ENCODE measurements around the gene ALPK3. TPM values are rescaled to one million over a fixed set of nuclear protein-coding genes. Genes with fewer than 3 reads are reported as not detected.

Gene ALPK3
- polyA plus RNA-seq, 2 donors, result 1.8 to 10.5 TPM

DNA sequence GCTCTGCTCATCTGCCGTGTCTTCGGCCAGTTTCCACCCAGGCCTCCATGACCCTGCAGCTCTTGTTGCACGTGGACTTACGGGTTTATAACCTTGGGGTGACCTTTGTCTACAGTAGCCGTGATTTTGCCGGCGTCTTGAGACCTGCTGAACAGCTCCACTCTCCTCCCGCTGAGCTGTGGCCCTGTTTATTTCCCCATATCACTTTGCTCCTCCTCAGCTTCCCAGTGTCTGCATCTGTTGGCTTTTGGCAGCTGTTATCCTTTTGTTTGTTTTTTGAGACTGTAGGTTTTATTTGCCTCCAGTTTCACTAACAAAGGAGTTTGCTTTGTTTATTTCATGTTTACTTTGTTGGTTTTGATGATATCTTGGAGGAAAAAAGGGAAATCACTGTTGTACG, 38.0 kb downstream of the ALPK3 start:
- peaks cover 0 to 3% of the 10 kb centered on the region in 2 donors for H3K9me3 ChIP-seq (ENCODE audit: control insufficient read depth in 2 of 2, insufficient read depth in 1 of 2, low read depth in 1 of 2, low read length in 1 of 2)
- no peak overlapping the region for H3K4me3 ChIP-seq (ENCODE audit: low read depth in 1 of 2, low read length in 2 of 2)
- WGBS, 2 donors, result 79 to 80% methylated on average over 9 of the region's 9 CpGs
- H3K27me3 ChIP-seq (ENCODE audit: control insufficient read depth in 1 of 2, insufficient read depth in 2 of 2, low read length in 2 of 2), result no peaks in the 10 kb centered on the region
- peaks cover 14 to 25% of the 10 kb centered on the region in 2 donors for H3K4me1 ChIP-seq (ENCODE audit: control insufficient read depth in 2 of 2, insufficient read depth in 2 of 2, low read length in 1 of 2)
- H3K27ac ChIP-seq (ENCODE audit: low read depth in 2 of 2, low read length in 1 of 2), result no peak overlapping the region
- H3K36me3 ChIP-seq (ENCODE audit: control insufficient read depth in 2 of 2, insufficient read depth in 2 of 2, low read length in 1 of 2), result peaks cover 0 to 2% of the 10 kb centered on the region in 2 donors

DNA sequence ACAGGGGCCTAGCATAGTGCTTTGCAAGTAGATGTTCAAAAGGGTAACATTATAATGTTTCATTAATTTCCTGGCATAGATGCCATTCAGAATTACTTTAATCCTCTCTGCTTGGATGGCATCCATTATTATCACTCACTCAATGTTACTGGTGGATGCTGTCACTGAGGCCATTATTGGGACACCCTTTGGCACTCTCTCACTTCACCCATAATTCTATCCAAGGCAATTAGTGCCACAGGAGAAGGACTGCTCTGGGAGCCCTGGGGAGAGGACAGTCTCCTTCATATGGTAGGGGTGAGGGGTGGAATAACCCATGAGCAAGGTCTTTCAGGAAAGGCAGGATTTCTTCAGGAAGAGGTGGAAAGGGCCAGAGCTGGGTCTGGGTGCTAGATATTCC, 38.6 kb downstream of the ALPK3 start:
- Histone ChIP-seq H3K27me3 (ENCODE audit: control insufficient read depth in 1 of 2, insufficient read depth in 2 of 2, low read length in 2 of 2) (no peaks in the 10 kb centered on the region), H3K36me3 (ENCODE audit: control insufficient read depth in 2 of 2, insufficient read depth in 2 of 2, low read length in 1 of 2) (peaks cover 0 to 2% of the 10 kb centered on the region in 2 donors), H3K27ac (ENCODE audit: low read depth in 2 of 2, low read length in 1 of 2) (no peak overlapping the region), H3K4me3 (ENCODE audit: low read depth in 1 of 2, low read length in 2 of 2) (no peak overlapping the region), H3K9me3 (ENCODE audit: control insufficient read depth in 2 of 2, insufficient read depth in 1 of 2, low read depth in 1 of 2, low read length in 1 of 2) (peaks cover 0 to 3% of the 10 kb centered on the region in 2 donors), H3K4me1 (ENCODE audit: control insufficient read depth in 2 of 2, insufficient read depth in 2 of 2, low read length in 1 of 2) (peaks cover 14 to 25% of the 10 kb centered on the region in 2 donors)

DNA sequence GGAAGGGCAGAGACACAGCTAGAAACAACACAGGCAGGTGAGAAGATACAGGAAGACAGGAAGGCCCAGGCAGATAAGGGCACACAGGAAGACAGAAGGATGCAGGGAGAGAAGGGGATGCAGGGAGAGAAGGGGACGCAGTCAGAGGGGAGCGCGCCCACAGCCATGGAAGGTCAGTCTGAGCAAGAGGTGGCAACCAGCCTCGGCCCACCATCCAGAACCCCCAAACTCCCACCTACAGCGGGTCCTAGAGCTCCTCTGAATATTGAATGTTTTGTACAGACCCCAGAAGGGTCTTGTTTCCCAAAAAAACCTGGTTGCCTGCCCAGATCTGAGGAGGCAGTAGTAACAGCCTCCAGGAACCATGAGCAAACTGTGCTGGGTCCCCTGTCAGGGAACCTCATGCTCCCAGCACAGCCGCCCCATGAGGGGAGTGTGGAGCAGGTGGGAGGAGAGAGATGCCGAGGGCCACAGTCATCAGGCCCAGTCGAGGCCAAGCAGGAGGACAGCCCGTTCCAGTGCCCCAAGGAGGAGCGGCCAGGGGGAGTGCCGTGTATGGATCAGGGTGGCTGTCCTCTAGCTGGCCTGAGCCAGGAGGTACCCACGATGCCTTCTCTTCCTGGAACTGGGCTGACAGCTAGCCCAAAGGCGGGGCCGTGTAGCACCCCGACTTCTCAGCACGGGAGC, 39.7 kb downstream of the ALPK3 start:
- Histone ChIP-seq H3K27ac (ENCODE audit: low read depth in 2 of 2, low read length in 1 of 2) (peak overlapping the region in 1 of 2 donors; percentile 2), H3K4me3 (ENCODE audit: low read depth in 1 of 2, low read length in 2 of 2) (no peak overlapping the region), H3K4me1 (ENCODE audit: control insufficient read depth in 2 of 2, insufficient read depth in 2 of 2, low read length in 1 of 2) (peaks cover 14 to 25% of the 10 kb centered on the region in 2 donors), H3K36me3 (ENCODE audit: control insufficient read depth in 2 of 2, insufficient read depth in 2 of 2, low read length in 1 of 2) (peaks cover 0 to 2% of the 10 kb centered on the region in 2 donors), H3K9me3 (ENCODE audit: control insufficient read depth in 2 of 2, insufficient read depth in 1 of 2, low read depth in 1 of 2, low read length in 1 of 2) (peaks cover 0 to 3% of the 10 kb centered on the region in 2 donors), H3K27me3 (ENCODE audit: control insufficient read depth in 1 of 2, insufficient read depth in 2 of 2, low read length in 2 of 2) (no peaks in the 10 kb centered on the region)
- WGBS, 2 donors, result 89 to 90% methylated on average over 16 of the region's 16 CpGs

DNA sequence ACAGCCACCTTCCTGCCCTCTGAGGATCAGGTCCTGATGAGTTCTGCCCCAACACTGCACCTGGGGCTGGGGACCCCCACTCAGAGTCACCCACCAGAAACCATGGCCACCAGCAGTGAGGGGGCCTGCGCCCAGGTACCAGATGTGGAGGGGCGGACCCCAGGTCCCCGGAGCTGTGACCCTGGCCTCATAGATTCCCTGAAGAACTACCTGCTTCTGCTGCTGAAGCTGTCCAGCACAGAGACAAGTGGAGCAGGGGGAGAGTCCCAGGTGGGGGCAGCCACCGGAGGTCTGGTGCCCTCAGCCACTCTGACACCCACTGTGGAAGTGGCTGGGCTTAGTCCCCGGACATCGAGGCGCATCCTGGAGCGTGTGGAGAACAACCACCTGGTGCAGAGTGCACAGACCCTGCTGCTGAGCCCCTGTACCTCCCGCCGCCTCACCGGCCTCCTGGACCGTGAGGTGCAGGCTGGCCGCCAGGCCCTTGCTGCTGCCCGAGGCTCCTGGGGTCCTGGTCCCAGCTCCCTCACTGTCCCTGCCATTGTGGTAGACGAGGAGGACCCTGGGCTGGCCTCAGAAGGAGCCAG, 40.4 kb downstream of the ALPK3 start:
- H3K27ac ChIP-seq (ENCODE audit: low read depth in 2 of 2, low read length in 1 of 2), result peak overlapping the region in 1 of 2 donors; percentile 14
- H3K4me1 ChIP-seq (ENCODE audit: control insufficient read depth in 2 of 2, insufficient read depth in 2 of 2, low read length in 1 of 2), result peaks cover 14 to 25% of the 10 kb centered on the region in 2 donors
- peaks cover 0 to 3% of the 10 kb centered on the region in 2 donors for H3K9me3 ChIP-seq (ENCODE audit: control insufficient read depth in 2 of 2, insufficient read depth in 1 of 2, low read depth in 1 of 2, low read length in 1 of 2)
- H3K27me3 ChIP-seq (ENCODE audit: control insufficient read depth in 1 of 2, insufficient read depth in 2 of 2, low read length in 2 of 2), result no peaks in the 10 kb centered on the region
- WGBS, 2 donors, result 91 to 95% methylated on average over 14 to 15 of the region's 15 CpGs
- peaks cover 0 to 2% of the 10 kb centered on the region in 2 donors for H3K36me3 ChIP-seq (ENCODE audit: control insufficient read depth in 2 of 2, insufficient read depth in 2 of 2, low read length in 1 of 2)
- peak overlapping the region in 1 of 2 donors; percentile 29 for H3K4me3 ChIP-seq (ENCODE audit: low read depth in 1 of 2, low read length in 2 of 2)

DNA sequence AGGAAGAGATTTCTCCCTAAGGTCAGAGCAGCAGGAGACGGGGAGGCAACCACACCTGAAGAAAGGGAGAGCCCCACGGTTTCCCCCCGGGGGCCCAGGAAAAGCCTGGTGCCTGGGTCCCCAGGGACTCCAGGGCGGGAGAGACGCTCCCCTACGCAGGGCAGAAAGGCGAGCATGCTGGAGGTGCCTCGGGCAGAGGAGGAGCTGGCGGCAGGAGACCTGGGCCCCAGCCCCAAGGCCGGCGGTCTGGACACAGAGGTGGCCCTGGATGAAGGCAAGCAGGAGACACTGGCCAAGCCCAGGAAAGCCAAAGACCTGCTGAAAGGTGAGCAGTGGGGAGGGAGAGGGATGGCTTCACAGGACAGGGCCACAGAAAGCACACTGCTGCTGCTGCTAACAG, 41.1 kb downstream of the ALPK3 start:
- H3K27ac ChIP-seq (ENCODE audit: low read depth in 2 of 2, low read length in 1 of 2), result peak overlapping the region; percentile 31 to 64
- no peaks in the 10 kb centered on the region for H3K27me3 ChIP-seq (ENCODE audit: control insufficient read depth in 1 of 2, insufficient read depth in 2 of 2, low read length in 2 of 2)
- H3K36me3 ChIP-seq (ENCODE audit: control insufficient read depth in 2 of 2, insufficient read depth in 2 of 2, low read length in 1 of 2), result peaks cover 0 to 2% of the 10 kb centered on the region in 2 donors
- H3K9me3 ChIP-seq (ENCODE audit: control insufficient read depth in 2 of 2, insufficient read depth in 1 of 2, low read depth in 1 of 2, low read length in 1 of 2), result peaks cover 0 to 3% of the 10 kb centered on the region in 2 donors
- H3K4me3 ChIP-seq (ENCODE audit: low read depth in 1 of 2, low read length in 2 of 2), result no peak overlapping the region
- WGBS, 2 donors, result 78 to 80% methylated on average over 11 of the region's 11 CpGs
- peaks cover 14 to 25% of the 10 kb centered on the region in 2 donors for H3K4me1 ChIP-seq (ENCODE audit: control insufficient read depth in 2 of 2, insufficient read depth in 2 of 2, low read length in 1 of 2)

DNA sequence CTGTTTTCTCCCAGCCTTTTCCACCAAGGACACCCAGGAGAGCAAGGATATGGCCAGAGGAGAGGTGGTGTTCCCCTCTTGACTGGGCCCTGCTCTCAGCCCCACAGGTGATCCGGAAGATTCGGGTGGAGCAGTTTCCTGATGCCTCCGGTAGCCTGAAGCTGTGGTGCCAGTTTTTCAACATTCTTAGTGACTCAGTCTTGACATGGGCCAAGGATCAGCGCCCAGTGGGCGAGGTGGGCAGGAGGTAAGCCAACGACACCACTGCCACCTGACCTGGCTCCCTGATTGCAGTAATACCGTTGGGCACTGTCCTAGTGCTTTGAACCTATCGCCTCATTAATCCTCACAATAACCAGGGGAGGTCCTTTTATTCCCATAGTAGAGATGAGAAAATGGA, 42.0 kb downstream of the ALPK3 start:
- Histone ChIP-seq H3K4me1 (ENCODE audit: control insufficient read depth in 2 of 2, insufficient read depth in 2 of 2, low read length in 1 of 2) (peaks cover 14 to 25% of the 10 kb centered on the region in 2 donors), H3K27ac (ENCODE audit: low read depth in 2 of 2, low read length in 1 of 2) (peak overlapping the region; percentile 50 to 87), H3K4me3 (ENCODE audit: low read depth in 1 of 2, low read length in 2 of 2) (no peak overlapping the region), H3K27me3 (ENCODE audit: control insufficient read depth in 1 of 2, insufficient read depth in 2 of 2, low read length in 2 of 2) (no peaks in the 10 kb centered on the region), H3K9me3 (ENCODE audit: control insufficient read depth in 2 of 2, insufficient read depth in 1 of 2, low read depth in 1 of 2, low read length in 1 of 2) (peaks cover 0 to 3% of the 10 kb centered on the region in 2 donors), H3K36me3 (ENCODE audit: control insufficient read depth in 2 of 2, insufficient read depth in 2 of 2, low read length in 1 of 2) (peaks cover 0 to 2% of the 10 kb centered on the region in 2 donors)
- WGBS, 2 donors, result 54 to 74% methylated on average over 8 of the region's 8 CpGs

DNA sequence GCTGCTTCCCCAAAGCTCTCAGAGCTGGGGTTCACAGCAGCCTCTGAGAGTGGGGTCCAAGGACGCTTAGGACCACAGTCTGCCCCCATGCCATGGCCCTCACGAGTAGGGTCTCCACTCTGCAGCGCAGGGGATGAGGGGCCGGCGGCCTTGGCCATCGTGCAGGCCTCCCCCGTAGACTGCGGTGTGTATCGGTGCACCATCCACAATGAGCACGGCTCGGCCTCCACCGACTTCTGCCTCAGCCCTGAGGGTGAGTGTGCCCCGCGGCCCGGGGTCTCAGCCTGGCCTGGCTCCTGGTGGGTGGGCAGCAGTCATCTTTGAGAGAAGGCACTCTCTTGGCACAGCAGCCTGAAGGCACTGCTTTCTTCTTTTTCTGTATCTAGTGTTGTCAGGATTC, 42.5 kb downstream of the ALPK3 start:
- Histone ChIP-seq H3K4me1 (ENCODE audit: control insufficient read depth in 2 of 2, insufficient read depth in 2 of 2, low read length in 1 of 2) (peaks cover 14 to 25% of the 10 kb centered on the region in 2 donors), H3K9me3 (ENCODE audit: control insufficient read depth in 2 of 2, insufficient read depth in 1 of 2, low read depth in 1 of 2, low read length in 1 of 2) (peaks cover 0 to 3% of the 10 kb centered on the region in 2 donors), H3K27me3 (ENCODE audit: control insufficient read depth in 1 of 2, insufficient read depth in 2 of 2, low read length in 2 of 2) (no peaks in the 10 kb centered on the region), H3K4me3 (ENCODE audit: low read depth in 1 of 2, low read length in 2 of 2) (peak overlapping the region in 1 of 2 donors; percentile 22), H3K36me3 (ENCODE audit: control insufficient read depth in 2 of 2, insufficient read depth in 2 of 2, low read length in 1 of 2) (peaks cover 0 to 2% of the 10 kb centered on the region in 2 donors), H3K27ac (ENCODE audit: low read depth in 2 of 2, low read length in 1 of 2) (peak overlapping the region; percentile 42 to 50)
- WGBS, 2 donors, result 94 to 95% methylated on average over 15 of the region's 15 CpGs

DNA sequence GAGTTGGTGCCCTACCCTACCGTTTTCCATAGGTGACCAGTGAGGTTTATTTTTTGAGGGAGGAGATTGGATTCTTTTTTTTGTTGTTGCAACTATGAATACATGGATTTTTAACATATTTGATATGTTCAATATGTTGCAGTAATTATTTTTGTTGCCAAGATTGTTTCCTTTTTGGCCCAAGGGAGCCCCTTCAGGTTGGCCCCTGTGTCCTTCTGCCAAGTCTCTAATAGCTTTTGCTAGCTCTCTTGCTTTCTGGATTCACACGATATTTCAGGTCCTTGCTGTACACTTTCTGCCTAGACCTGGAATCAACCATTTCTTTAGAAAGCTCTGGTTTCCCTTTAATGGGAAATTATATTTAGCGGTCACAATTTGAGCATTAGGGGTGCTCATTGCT, 44.6 kb downstream of the ALPK3 start:
- 85 to 87% methylated on average over 3 of the region's 3 CpGs for WGBS, 2 donors
- Histone ChIP-seq H3K4me3 (ENCODE audit: low read depth in 1 of 2, low read length in 2 of 2) (no peak overlapping the region), H3K36me3 (ENCODE audit: control insufficient read depth in 2 of 2, insufficient read depth in 2 of 2, low read length in 1 of 2) (peaks cover 0 to 2% of the 10 kb centered on the region in 2 donors), H3K27ac (ENCODE audit: low read depth in 2 of 2, low read length in 1 of 2) (no peak overlapping the region), H3K4me1 (ENCODE audit: control insufficient read depth in 2 of 2, insufficient read depth in 2 of 2, low read length in 1 of 2) (peaks cover 14 to 21% of the 10 kb centered on the region in 2 donors), H3K27me3 (ENCODE audit: control insufficient read depth in 1 of 2, insufficient read depth in 2 of 2, low read length in 2 of 2) (no peaks in the 10 kb centered on the region), H3K9me3 (ENCODE audit: control insufficient read depth in 2 of 2, insufficient read depth in 1 of 2, low read depth in 1 of 2, low read length in 1 of 2) (peaks cover 0 to 3% of the 10 kb centered on the region in 2 donors)

DNA sequence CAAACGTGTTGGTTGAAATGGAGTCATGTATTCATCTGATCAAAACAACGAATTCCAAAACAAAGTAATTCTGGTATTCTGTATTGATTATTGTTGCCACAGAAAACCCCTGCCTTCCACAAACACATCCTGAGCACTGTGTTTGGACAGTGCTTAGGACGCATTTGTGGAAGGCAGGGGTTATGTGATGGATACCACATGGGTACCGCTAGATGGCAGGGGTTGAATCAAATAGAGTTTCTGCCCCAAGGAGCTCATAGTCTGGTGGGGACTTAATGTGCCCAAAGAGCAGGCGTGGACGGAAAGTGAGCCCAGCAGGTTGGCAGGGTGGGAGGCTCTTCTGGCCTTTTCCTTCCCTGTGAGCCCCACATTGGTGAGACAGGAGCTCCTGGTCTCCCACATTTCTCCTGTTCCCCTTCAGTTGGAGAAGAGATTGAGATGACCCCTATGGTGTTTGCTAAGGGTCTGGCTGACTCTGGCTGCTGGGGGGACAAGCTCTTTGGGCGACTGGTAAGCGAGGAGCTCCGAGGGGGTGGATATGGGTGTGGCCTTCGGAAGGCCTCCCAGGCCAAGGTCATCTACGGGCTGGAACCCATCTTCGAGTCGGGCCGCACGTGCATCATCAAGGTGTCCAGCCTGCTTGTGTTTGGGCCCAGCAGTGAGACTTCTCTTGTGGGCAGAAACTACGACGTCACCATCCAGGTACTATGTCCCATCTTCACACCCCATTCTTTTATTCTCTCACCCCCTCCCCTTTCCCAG, 45.2 kb downstream of the ALPK3 start:
- H3K27ac ChIP-seq (ENCODE audit: low read depth in 2 of 2, low read length in 1 of 2), result no peak overlapping the region
- no peak overlapping the region for H3K4me3 ChIP-seq (ENCODE audit: low read depth in 1 of 2, low read length in 2 of 2)
- peaks cover 0 to 4% of the 10 kb centered on the region in 2 donors for H3K36me3 ChIP-seq (ENCODE audit: control insufficient read depth in 2 of 2, insufficient read depth in 2 of 2, low read length in 1 of 2)
- 94% methylated on average over 17 of the region's 17 CpGs for WGBS, 2 donors
- H3K9me3 ChIP-seq (ENCODE audit: control insufficient read depth in 2 of 2, insufficient read depth in 1 of 2, low read depth in 1 of 2, low read length in 1 of 2), result peaks cover 0 to 3% of the 10 kb centered on the region in 2 donors
- H3K4me1 ChIP-seq (ENCODE audit: control insufficient read depth in 2 of 2, insufficient read depth in 2 of 2, low read length in 1 of 2), result peaks cover 14 to 21% of the 10 kb centered on the region in 2 donors
- H3K27me3 ChIP-seq (ENCODE audit: control insufficient read depth in 1 of 2, insufficient read depth in 2 of 2, low read length in 2 of 2), result no peaks in the 10 kb centered on the region

Data from esophagus (tissue), 2 donors.